T-helper 1 cell treated with Interleukin-12 subunit alpha and Interleukin-12 subunit beta and Interleukin-4 antibody, amounts not matched to agents 30 ng/mL and 1 ng/mL, for 36 hours (primary cell): ENCODE measurements around the gene PPDPF. TPM values are rescaled to one million over a fixed set of nuclear protein-coding genes. Genes with fewer than 3 reads are reported as not detected.

Experiments
- intact Hi-C: fragments of 100-400 bp; cut with micrococcal nuclease; formaldehyde crosslinking; loops from one replicate; pipeline ENCODE4 v1.15.1; 2024
- total RNA-seq: library from RNA; stranded (reverse); gene quantifications from 2 replicates; pipeline ENCODE4 v1.2.3, GENCODE V29; 2022

The PPDPF gene
- total RNA-seq, 1 donor from 2014 or later = 141 TPM

DNA sequence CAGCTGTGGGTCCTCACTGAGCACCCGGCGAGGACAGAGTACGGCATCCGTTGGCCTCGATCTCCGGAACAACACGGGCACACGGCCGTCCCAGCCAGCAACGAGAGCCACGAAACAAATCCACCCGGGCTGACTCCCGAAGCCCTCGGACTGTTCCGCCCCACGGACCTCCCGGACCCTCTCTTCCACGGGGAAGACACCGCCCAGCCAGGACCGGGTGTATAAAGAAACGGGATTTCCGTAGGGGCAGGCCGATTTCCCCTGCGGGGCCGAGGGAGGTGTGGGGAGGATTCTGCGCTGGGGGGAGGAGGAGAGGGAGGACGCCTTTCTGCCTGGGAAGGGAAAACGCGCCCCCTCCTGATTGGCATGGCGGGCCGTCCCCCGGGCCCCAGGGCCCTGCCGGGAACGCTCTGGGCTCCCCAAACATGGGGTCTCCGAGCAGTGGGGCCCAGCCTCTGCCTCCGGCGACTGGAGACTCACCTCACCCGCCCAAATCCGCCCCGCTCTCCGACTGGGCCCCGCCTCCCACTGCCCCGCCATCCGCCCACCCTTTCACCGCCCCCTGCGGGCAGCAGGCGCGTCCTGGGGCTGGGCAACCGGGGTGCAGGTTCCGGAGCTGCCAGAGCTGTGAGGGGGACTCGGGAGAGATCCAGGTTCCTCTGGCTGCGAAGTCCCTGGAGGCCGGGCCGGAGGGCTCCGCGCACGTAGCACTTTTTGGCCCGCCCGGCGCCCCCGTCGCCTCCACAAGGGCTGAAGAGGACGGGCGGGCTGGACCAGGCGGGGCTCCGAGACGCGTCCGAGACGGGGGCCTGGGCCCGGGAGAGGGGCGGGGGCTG lies 679 bp upstream of the PPDPF start:
- intact Hi-C loops = loop anchor here (1.0 to 2.0 kb wide), 12 partner anchors 17 to 546 kb away; partner anchors contain the start of genes GMEB2, PRPF6, PTK6 and TPD52L2

DNA sequence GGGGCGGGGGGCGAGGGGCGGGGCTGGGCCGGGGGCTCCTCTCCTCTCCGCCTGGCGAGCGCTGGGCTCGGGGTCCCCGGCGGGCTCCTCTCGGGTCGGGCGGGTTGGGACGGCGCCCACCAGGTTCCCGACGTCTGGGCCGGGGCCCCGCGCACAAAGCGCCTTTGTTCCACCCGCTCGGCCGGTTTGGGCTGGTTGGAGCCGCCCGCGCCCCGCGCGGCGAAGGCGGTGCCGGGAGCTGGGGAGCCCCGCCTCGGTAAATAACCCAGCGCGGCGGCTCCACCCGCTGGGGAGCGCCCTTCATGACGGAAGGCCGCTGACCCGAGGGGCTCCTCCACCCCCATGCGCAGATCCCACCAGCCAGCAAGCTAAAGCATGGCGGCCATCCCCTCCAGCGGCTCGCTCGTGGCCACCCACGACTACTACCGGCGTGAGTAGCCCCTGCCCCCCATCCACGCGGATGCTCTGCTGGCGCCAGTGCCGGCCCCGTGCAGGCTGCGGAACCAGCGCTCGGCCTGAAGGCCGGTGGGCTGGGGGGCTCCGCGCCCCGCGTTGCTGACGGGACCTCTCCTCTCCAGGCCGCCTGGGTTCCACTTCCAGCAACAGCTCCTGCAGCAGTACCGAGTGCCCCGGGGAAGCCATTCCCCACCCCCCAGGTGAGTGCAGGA lies 503 bp downstream of the PPDPF start:
- intact Hi-C loops = loop anchor here (1.0 to 2.0 kb wide), 12 partner anchors 16 to 545 kb away; partner anchors contain the start of genes GMEB2, PRPF6, PTK6 and TPD52L2

DNA sequence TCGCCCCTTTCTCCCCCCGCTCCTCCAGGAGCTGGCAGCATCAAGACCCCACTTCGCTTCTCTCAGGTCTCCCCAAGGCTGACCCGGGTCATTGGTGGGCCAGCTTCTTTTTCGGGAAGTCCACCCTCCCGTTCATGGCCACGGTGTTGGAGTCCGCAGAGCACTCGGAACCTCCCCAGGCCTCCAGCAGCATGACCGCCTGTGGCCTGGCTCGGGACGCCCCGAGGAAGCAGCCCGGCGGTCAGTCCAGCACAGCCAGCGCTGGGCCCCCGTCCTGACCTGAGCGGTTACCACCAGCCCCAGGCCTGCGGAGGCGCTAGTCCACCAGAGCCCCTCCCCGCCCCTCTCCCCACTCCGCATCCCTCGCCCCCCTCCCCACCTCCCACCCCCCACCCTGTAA lies 1.0 kb downstream of the PPDPF start:
- intact Hi-C loops = loop anchor here (2.0 kb wide), 2 partner anchors 59 to 435 kb away; partner anchors contain the start of gene UCKL1

DNA sequence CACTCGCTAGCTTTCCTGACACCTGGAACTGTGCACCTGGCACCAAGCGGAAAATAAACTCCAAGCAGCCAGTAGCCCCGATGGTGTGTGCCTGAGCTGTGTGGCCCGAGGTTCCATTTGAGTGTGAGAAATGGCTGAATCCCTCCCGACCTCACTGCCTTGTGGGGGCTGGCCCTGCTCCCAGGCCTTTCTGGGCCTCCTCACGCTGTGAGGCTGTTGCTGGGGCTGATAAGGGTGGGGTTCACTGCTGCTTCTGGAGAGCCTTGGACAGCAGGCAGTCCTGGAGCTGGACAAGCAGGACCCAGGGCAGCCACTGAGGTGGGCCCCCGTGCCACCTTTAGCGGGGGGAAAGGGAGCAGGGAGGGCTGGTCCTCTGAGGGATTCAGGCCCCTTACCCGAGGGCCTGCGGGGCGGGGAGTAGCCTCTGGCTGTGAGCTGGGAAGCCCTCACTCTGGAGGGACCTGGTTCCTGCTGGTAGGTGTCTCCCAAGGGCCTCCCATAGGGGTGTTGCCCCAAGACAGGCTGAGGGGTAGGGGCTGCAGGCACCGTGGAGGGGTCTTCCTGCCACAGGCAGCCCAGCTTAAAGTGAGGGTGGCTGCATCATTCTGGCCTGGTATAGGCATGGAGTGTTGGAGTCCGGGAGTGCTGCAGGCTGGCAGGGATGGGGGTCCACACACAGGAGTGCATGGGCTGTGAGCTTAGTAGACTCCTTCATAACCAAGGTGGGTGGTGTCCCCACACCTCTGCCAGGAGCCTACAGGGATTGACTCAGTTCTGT lies 1.7 kb downstream of the PPDPF start:
- intact Hi-C loops = no loop called here

DNA sequence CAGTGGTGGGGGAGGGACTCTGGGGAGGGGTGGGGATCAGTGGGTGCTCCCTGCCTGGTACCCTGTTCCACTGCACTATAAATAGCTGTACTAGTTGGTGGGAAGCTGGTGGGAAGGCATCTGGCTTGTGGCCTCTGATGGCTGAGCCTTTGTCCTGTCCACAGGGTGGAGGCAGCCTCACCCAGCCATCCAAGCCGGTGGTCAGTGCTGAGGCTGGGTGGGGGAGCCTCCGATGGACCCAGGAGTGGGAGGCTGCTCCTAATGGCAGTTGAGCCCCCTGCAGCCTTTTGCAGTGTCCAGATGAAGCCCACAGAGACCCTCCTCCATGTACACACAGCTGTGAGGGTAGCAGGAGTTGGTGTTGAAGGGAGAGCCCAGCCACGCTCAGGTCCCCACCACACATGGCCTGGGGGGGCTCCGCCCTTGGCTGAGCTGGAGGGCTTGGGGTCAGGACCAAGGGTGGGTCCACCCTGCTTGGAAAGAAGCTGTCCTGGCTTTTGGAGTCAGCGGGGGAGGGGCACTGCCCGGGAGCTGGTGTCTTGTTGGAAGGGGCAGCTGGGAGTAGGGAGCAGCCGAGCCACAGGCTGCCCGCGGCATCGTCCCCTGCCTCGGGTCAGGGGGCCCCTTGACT lies 2.5 kb downstream of the PPDPF start:
- intact Hi-C loops = no loop called here

DNA sequence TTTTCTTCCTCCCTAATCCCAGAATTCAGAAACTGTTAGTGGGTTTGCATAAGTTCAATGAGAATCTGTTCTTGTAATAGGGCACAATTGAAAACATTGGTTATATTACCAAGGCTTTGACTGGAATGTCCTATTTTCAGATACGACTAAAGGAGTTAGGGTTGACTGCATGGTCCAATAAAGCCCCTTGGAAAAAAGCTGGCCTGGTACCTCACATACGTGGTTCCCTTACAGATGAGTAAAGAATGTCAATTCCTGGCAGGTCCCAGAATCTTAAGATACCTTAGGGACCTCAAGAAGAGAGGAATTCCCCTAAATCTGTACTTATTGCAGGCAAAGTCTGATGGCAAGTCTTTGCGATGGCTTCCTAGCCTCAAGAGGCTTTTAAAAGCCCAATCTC lies 4.6 kb downstream of the PPDPF start:
- intact Hi-C loops = no loop called here

DNA sequence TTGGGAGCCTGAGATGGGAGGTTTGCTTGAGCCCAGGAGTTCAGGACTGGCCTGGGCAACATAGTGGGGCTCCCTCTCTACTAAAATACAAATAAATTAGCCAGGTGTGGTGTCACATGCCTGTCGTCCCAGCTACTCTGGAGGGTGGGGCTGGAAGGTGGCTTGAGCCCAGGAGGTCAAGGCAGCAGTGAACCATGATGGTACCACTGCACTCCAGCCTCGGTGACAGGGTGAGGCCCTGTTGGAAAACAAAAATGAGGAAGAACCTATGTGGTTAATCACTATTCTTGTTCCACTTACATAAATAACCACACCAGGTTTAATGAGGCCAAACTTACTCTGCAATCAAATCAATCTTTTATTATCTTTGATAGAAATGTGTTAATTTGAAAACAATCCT lies 5.4 kb downstream of the PPDPF start:
- intact Hi-C loops = no loop called here

DNA sequence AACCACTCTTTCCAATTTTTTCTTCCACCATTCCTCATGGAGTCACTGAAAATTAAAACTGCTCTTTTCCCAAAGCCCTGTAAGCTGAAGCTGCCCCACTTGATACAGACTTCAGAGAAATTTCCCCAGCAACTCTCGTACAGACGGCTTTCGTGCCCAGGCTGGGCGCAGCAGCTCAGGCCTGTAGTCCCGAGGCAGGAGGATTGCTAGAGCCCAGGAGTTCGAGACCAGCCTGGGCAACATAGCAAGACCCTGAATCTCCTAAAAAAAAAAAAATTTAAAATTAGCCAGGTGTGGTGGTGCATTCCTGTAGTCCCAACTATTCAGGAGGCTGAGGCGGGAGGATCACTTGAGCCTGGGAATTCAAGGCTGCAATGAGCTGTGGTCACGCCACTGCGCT lies 6.6 kb downstream of the PPDPF start:
- intact Hi-C loops = no loop called here

DNA sequence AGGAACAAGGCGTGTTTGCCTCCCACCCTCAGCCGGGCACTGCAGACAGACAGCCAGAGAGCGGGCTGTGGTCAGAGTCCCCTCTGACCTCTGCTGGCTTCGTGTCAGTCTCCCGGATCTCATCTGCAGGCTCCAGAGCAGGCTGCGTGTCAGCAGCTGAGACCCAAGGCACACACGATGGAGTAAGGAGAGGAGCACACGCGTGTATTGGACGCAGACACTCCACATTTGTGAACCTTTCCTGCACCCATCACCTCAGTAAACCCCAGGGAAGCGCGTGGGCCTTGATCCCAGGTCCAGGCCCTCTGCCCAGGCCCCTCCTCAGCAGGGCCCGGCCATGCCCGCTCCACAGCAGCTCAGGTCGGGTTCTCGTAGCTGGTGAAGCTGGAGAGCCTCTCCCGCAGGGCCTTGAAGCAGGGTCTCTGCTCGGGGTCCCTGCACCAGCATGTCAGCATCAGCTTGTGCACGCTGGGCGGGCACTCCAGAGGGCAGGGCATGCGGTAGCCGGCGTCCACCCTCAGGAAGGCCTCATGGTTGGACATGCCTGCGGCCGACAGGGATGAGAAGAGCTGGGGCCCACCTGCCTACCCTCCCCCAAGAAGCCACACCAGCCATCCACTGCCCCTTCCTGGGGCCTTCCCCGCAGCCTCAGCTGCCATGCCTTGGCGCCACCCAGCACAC lies 8.8 kb downstream of the PPDPF start:
- intact Hi-C loops = no loop called here

DNA sequence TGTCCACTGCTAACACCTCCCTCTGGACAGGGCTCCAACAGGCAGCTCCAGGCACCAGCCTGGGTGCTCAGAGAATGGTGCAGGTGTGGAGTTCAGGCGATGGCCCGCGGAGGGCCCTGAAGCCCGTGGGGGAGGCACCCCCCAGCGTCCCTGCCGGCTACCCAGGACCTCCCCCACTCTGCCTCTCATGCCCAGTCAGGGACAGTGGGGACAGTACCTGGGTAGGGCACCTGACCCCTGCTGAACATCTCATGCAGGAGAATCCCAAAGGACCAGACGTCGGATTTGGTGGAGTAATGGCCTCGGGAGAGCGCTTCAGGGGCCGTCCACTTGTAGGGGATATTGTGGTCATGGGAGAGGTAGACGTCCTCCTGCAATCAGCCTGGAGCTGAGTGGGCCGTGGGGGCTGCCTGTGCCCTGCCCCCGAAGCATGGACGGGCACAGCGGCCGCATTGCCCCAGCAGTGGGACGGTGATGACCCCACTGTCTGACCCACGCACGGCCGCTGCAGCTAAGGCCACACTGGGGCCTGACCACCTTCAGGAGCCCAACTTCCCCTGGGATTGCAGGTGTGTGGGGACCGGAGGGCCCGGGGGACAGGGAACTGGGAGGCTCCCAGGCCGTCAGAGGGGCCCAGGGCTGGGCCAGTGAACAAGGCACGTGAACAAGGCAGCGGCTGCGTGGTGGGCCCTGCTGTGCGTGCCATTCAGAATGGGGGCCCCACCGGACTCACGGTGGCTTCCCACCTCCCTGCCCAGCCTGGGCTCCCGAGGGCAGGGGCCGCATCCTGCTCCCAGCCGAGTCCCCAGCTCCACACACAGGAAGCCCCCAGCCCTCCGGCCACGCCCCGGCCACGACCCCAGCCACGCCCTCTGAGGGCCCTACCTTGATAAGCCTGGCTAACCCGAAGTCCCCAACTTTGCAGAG lies 9.6 kb downstream of the PPDPF start:
- intact Hi-C loops = no loop called here

DNA sequence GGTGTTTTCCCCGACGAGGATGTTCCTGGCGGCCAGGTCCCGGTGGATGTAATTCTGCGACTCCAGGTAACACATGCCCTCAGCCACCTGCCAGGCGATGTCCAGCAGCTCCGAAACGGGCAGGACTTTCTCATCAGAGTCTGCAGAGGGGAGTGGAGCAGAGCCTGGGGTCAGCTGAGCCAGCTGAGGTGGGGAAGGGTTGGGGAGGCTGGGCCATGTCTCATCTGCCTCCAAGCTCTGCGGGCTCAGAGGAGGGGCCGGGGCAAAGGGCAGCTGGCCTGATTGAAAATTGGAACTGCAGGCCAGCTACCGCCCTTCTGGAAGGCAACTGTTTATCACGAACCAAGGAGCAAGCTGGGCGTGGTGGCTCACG lies 10.2 kb downstream of the PPDPF start:
- intact Hi-C loops = no loop called here

DNA sequence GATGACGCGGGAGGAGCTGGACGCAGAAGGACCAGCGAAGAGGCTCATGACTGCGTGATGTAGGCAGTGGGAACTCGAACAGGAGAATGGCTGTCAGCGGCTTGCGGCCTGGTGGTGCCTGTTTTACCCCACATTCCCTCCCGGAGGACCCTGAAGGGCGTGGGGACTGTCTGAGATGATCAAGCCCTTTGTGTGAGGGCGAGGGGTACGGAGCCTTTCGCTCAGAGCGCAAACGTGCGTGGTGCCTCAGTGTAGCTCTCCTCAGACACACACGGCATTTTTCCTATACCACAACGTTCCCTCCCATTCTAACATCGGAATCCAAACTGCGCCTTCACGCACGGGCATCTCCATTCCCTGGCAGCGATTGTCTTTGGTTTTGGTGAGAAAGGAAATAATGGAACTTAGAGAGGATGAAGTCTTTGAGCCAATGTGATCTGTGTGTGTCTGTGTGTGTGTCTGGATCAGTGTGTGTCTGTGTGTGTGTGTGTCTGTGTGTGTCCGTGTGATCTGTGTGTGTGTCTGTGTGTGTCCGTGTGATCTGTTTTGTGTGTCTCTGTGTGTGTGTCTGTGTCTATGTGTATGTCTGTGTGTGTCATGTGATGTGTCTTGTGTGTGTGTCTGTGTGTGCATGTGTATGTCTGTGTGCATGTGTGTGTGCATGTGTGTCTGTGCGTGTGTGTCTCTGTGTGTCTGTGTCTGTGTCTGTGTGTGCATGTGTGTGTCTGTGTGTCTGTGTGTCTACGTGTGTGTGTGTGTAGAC lies 11.3 kb downstream of the PPDPF start:
- intact Hi-C loops = no loop called here

DNA sequence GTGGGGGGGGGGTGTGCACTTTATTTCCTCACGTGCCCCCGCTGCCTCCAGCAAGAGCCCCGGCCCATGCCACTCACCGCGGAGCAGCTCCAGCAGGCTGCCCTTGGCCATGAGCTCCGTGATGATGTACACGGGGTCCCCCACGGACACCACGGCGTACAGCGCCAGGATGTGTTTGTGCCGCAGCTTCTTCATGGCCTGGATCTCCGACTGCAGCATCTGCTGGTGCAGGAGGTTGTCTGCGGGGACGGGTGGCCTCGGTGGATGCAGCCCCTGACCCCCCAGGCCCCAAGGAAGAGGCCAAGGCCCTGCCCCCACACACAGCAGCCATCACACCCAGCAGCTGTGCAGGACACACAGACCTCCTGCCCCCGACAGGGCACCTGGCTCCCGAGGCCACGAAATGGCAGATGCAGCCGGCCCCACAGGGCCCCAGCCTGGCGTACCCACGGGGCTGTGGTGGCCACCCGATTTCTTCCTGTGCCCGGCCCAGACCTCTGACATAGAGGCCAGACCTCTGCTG lies 11.9 kb downstream of the PPDPF start:
- intact Hi-C loops = no loop called here

DNA sequence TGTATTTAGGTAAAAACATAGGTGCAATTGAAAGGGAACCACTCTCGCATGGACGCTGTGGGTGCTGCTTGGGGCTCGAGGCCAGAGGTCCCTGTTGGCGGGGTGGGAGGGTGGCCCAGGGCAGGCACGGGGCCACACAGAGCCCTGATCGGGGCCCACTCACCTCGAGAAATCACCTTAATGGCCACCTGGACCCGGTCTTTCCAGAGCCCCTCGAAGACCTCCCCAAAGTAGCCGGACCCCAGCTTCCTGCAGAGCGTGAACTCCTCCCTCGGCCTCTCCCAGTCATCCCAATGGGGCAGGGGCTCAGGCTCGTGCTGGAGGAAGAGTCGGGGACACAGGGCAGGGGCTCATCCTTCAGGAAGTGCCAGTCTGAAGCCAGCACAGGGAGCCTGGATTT lies 12.8 kb downstream of the PPDPF start:
- intact Hi-C loops = no loop called here

DNA sequence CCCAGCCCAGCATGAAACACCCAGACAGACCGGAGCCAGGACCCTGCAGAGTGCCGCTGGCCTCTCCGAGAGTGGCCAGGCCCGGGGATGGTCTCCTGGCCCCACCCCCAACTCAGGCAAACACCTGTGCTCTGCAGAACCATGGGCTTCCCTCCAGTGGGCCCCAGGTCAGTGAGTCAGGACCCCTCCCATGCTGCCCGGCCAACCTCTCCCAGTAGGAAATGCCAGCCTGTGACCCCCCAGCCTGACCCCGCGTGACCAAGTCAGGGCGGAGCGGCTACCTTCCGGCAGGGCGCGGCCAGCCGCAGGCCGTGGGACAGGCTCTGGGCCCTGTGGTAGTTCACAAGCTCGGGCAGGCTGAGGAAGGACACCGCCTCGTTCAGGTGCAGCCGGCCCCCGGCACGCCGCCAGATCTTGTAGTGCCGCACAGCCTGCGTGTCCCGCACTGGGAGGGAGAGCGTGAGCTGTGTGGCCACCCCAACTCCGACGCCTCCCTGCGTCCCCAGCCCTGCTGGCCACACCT lies 13.4 kb downstream of the PPDPF start:
- intact Hi-C loops = no loop called here

DNA sequence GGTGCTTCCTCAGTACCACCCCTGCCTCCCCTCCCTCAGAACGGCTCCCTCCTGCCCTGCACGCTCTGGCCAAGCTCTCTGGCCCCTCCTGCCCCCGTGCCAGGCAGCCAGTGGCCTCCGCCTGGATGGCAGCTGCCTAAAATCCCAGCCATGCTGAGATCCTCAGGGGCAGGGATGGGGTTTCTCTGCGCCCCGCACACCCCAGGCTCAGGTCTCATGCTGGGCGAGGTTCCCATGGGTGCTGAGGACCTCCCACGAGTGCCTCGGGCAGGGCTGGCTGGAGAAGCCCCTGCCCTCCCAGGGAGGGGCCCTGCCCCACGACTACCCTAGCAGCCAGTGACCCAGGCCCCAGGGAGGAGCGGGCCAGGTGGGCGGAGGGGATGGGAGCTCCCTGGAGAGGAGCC lies 13.9 kb downstream of the PPDPF start:
- intact Hi-C loops = no loop called here

DNA sequence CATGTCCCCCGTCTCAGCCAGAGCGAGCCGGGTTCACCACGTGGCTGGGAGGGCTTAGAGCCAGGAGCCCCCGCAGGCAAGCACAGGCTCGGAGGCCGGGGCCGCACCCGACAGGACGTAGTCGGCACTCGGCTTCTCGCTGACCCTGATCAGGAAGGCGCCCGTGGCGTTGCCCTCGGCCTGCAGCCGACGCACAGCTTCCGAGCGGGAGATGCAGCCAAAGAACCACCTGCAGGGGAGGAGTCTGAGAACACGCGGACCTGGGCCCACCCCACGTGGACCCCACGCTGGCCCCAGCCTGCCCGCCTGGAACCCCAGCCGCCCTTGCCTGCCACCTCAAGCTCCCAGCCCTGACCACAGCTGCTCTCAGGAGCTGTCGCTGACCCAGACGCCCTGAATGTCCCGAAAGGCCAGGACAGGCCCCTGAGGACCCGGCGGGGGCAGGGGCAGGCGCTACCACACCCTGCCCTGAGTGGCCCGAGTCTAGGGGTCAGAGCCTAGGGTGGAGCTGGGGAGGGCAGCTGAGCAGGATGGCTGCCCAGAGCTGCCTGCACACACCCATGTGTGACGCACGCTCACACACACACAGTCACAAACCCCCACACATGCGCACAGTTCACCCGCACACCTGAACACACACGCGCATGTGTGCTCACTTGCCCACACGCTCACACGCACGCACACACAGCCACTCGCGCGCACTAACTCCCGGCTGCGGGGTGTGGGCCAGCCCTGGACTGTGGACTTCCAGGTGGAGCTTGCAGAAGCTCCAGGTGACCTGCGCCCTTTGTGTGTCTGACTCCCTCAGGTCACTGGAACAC lies 14.5 kb downstream of the PPDPF start:
- intact Hi-C loops = loop anchor here (5.0 kb wide), 3 partner anchors 262 to 547 kb away; partner anchors contain the start of genes LKAAEAR1 and OPRL1
